Fibroblast of skin of right quadriceps (primary cell): ENCODE results near the gene SFMBT2.

Experiments used
- DNase-seq: peaks from one replicate; pipeline ENCODE4 v3.0.0-alpha.2; 2013

Gene SFMBT2

GRCh38 chr10:7121154-7121797 lies 289.6 kb downstream of the SFMBT2 start:
- peak; percentile 48 for DNase-seq

- no peak for DNase-seq
Measured at GRCh38 chr10:7119325-7120015, 291.4 kb downstream of the SFMBT2 start.

GRCh38 chr10:7117806-7118674 lies 292.8 kb downstream of the SFMBT2 start:
- DNase-seq, result no peak

GRCh38 chr10:7117177-7117799 lies 293.5 kb downstream of the SFMBT2 start:
- DNase-seq, result no peak

GRCh38 chr10:7111561-7111960 lies 299.3 kb downstream of the SFMBT2 start:
- peak; percentile 83 for DNase-seq

- DNase-seq, result no peak
Measured at GRCh38 chr10:7111089-7111488, 299.7 kb downstream of the SFMBT2 start.
